Amygdala (tissue), 56 donors: ENCODE measurements around the gene TIMM22.

Experiments
- DNase-seq, 56 donors: peaks; one replicate each; lab custom pipeline; 2025; lab: John Stamatoyannopoulos, UW

Gene TIMM22

GRCh38 chr17:1000597-1001461, 3.9 kb downstream of the TIMM22 start:
- peak in 5 of 56 donors; percentile 18 to 32 (median 21) for DNase-seq

GRCh38 chr17:1001640-1002411, 4.9 kb downstream of the TIMM22 start:
- no peak for DNase-seq

- DNase-seq = no peak
These were observed 5.5 kb downstream of the TIMM22 start for GRCh38 chr17:1002412-1002753.

GRCh38 chr17:1002771-1003555, 6.0 kb downstream of the TIMM22 start:
- DNase-seq = peak in 34 of 56 donors; percentile 13 to 87 (median 52)

GRCh38 chr17:1003633-1003971, 6.7 kb downstream of the TIMM22 start:
- no peak for DNase-seq

- DNase-seq = peak in 9 of 56 donors; percentile 8 to 51 (median 24)
These were observed 7.2 kb downstream of the TIMM22 start for GRCh38 chr17:1003972-1004768.

GRCh38 chr17:1004769-1005295, 7.9 kb downstream of the TIMM22 start:
- no peak for DNase-seq

GRCh38 chr17:1005361-1005946, 8.5 kb downstream of the TIMM22 start:
- DNase-seq = peak in 51 of 56 donors; percentile 29 to 89 (median 74)

GRCh38 chr17:1006054-1006453, 9.1 kb downstream of the TIMM22 start:
- DNase-seq = no peak

- no peak for DNase-seq
These were observed 10.5 kb downstream of the TIMM22 start for GRCh38 chr17:1007310-1008007.

GRCh38 chr17:1008008-1008761, 11.3 kb downstream of the TIMM22 start:
- peak in 16 of 56 donors; percentile 10 to 52 (median 32) for DNase-seq

GRCh38 chr17:1009229-1010085, 12.5 kb downstream of the TIMM22 start:
- DNase-seq = no peak

GRCh38 chr17:1010086-1010450, 13.1 kb downstream of the TIMM22 start:
- no peak for DNase-seq

- DNase-seq = no peak
These were observed 13.7 kb downstream of the TIMM22 start for GRCh38 chr17:1010586-1010985.

GRCh38 chr17:1011138-1011537, 14.2 kb downstream of the TIMM22 start:
- no peak for DNase-seq

- DNase-seq = no peak
These were observed 15.1 kb downstream of the TIMM22 start for GRCh38 chr17:1011760-1012735.
